IMR-90 (cell line): Measurements from ENCODE around the gene SERPINB10. TPM values are rescaled to one million over a fixed set of nuclear protein-coding genes. Genes with fewer than 3 reads are reported as not detected.

Experiments
- ATAC-seq: fragments of 200-7000 bp; cut with Tn5 transposase; 2 replicates; pipeline ENCODE4 v1.9.1; 2020; ENCODE audit warnings: low read depth, mild to moderate bottlenecking, moderate library complexity
- BruUV-seq: library from RNA; stranded (reverse); fragments of 400-500 nt; replicated peaks from 2 replicates; lab custom pipeline; 2021; lab: Mats Ljungman, UMichigan
- CTCF ChIA-PET: fragments of 300-600 bp; formaldehyde crosslinking; extraction: SDS; loops from one replicate; lab custom pipeline; 2021; ENCODE audit warnings: antibody characterized with exemption; lab: Yijun Ruan, JAX
- POLR2A ChIA-PET: fragments of 300-600 bp; sonication (Branson Sonifier 250); formaldehyde crosslinking; loops from one replicate; lab custom pipeline; 2022; ENCODE audit warnings: antibody characterized with exemption; ENCODE audit not compliant: unreplicated experiment; lab: Charles Lee
- DNase-seq: peaks from one replicate; pipeline ENCODE4 v3.0.0; 2013
- H2AFZ ChIP-seq: replicated peaks from 2 replicates; pipeline ENCODE3; 2013; ENCODE audit warnings: low read length, mild to moderate bottlenecking; ENCODE audit not compliant: poor library complexity
- H2AK5ac ChIP-seq: 2 replicates; pipeline ENCODE4 v1.6.1; 2013; ENCODE audit warnings: low read depth, low read length, inconsistent platforms
- H2AK9ac ChIP-seq: replicated peaks from 2 replicates; pipeline ENCODE3; 2013; ENCODE audit warnings: mild to moderate bottlenecking, low read depth, low read length, moderate library complexity; ENCODE audit not compliant: poor library complexity
- H2BK120ac ChIP-seq: 2 replicates; pipeline ENCODE4 v1.6.1; 2013; ENCODE audit warnings: low read depth, low read length, inconsistent platforms
- H2BK15ac ChIP-seq: 3 replicates; pipeline ENCODE4 v1.6.1; 2013; ENCODE audit warnings: low read depth, low read length, inconsistent platforms
- H2BK20ac ChIP-seq: 2 replicates; pipeline ENCODE4 v1.6.1; 2013; ENCODE audit warnings: low read depth, mild to moderate bottlenecking, inconsistent platforms, low read length, moderate library complexity
- H2BK5ac ChIP-seq: 2 replicates; pipeline ENCODE4 v1.6.1; 2013; ENCODE audit warnings: mild to moderate bottlenecking, low read depth, low read length, inconsistent platforms; ENCODE audit not compliant: poor library complexity, severe bottlenecking
- H3K14ac ChIP-seq: replicated peaks from 2 replicates; pipeline ENCODE4 v1.6.1; 2013; ENCODE audit warnings: low read depth, low read length, inconsistent platforms
- H3K18ac ChIP-seq: 2 replicates; pipeline ENCODE4 v1.6.1; 2013; ENCODE audit warnings: low read depth, low read length, control low read depth
- H3K23ac ChIP-seq: 2 replicates; pipeline ENCODE4 v1.6.1; 2013; ENCODE audit warnings: low read depth, low read length, inconsistent platforms
- H3K27ac ChIP-seq: 2 replicates; pipeline ENCODE4 v1.5.1; 2013; ENCODE audit warnings: mild to moderate bottlenecking, control low read depth, low read length; ENCODE audit not compliant: insufficient read depth
- H3K27me3 ChIP-seq: 2 replicates; pipeline ENCODE4 v1.6.1; 2013; ENCODE audit warnings: low read length; ENCODE audit not compliant: control insufficient read depth, insufficient read depth
- H3K36me3 ChIP-seq: 2 replicates; pipeline ENCODE4 v1.6.1; 2013; ENCODE audit warnings: low read length, mixed read lengths; ENCODE audit not compliant: control insufficient read depth, insufficient read depth
- H3K4ac ChIP-seq: 2 replicates; pipeline ENCODE4 v1.6.1; 2013; ENCODE audit warnings: low read depth, low read length, inconsistent platforms
- H3K4me1 ChIP-seq: 2 replicates; pipeline ENCODE4 v1.6.1; 2013; ENCODE audit warnings: low read length, mixed read lengths; ENCODE audit not compliant: control insufficient read depth, insufficient read depth
- H3K4me2 ChIP-seq: 2 replicates; pipeline ENCODE4 v1.6.1; 2013; ENCODE audit warnings: low read depth, mild to moderate bottlenecking, control low read depth, low read length, moderate library complexity
- H3K4me3 ChIP-seq: 2 replicates; pipeline ENCODE4 v1.5.1; 2013; ENCODE audit warnings: low read depth, mild to moderate bottlenecking, control low read depth, low read length, moderate library complexity; ENCODE audit not compliant: insufficient read depth
- H3K56ac ChIP-seq: 2 replicates; pipeline ENCODE4 v1.6.1; 2013; ENCODE audit warnings: low read length, inconsistent platforms; ENCODE audit not compliant: insufficient read depth; ENCODE audit errors: extremely low read depth
- H3K79me1 ChIP-seq, 2 experiments: 2 replicates each; pipeline ENCODE4 v1.6.1; 2013; ENCODE audit warnings: low read length in 2 of 2, inconsistent platforms in 1 of 2, low read depth in 1 of 2
- H3K9ac ChIP-seq: 2 replicates; pipeline ENCODE4 v1.6.1; 2013; ENCODE audit warnings: low read depth, low read length, control low read depth
- H3K9me1 ChIP-seq: 2 replicates; pipeline ENCODE4 v1.6.1; 2013; ENCODE audit warnings: low read length, inconsistent platforms; ENCODE audit not compliant: insufficient read depth
- H3K9me3 ChIP-seq: 2 replicates; pipeline ENCODE4 v1.6.1; 2013; ENCODE audit warnings: low read length; ENCODE audit not compliant: control insufficient read depth, insufficient read depth
- H4K20me1 ChIP-seq: 2 replicates; pipeline ENCODE4 v1.6.1; 2013; ENCODE audit warnings: low read length, inconsistent platforms; ENCODE audit not compliant: insufficient read depth
- H4K5ac ChIP-seq: 2 replicates; pipeline ENCODE4 v1.6.1; 2013; ENCODE audit warnings: mild to moderate bottlenecking, low read depth, low read length, control low read depth
- H4K8ac ChIP-seq, 2 experiments: 2 replicates each; pipeline ENCODE4 v1.6.1; 2013; ENCODE audit warnings: low read depth in 2 of 2, low read length in 2 of 2, control low read depth in 1 of 2, inconsistent platforms in 1 of 2
- H4K91ac ChIP-seq: 2 replicates; pipeline ENCODE4 v1.6.1; 2013; ENCODE audit warnings: low read depth, low read length, inconsistent platforms; ENCODE audit not compliant: insufficient read depth
- BHLHE40 ChIP-seq: fragments of 150-350 bp; IDR thresholded peaks from 2 replicates; pipeline ENCODE4 v1.6.1; 2016; ENCODE audit warnings: mild to moderate bottlenecking, low read depth, low read length
- CHD1 ChIP-seq: IDR thresholded peaks from 2 replicates; pipeline ENCODE4 v1.6.1; 2012; ENCODE audit warnings: low read depth, low read length, improper control_type of control experiment
- MAFK ChIP-seq: IDR thresholded peaks from 2 replicates; pipeline ENCODE4 v1.6.1; 2012; ENCODE audit warnings: low read depth, low read length, improper control_type of control experiment
- MXI1 ChIP-seq: IDR thresholded peaks from 2 replicates; pipeline ENCODE4 v1.6.1; 2012; ENCODE audit warnings: low read depth, mild to moderate bottlenecking, low read length, moderate library complexity, borderline replicate concordance
- RAD21 ChIP-seq: IDR thresholded peaks from 2 replicates; pipeline ENCODE4 v1.6.1; 2012; ENCODE audit warnings: low read length, improper control_type of control experiment
- RFX5 ChIP-seq: IDR thresholded peaks from 2 replicates; pipeline ENCODE4 v1.8.0; 2012; ENCODE audit warnings: low read depth, mild to moderate bottlenecking, low read length, moderate library complexity
- SMC3 ChIP-seq: fragments of 150-350 bp; IDR thresholded peaks from 2 replicates; pipeline ENCODE4 v1.6.1; 2016; ENCODE audit warnings: low read depth, mild to moderate bottlenecking, antibody characterized with exemption, low read length, moderate library complexity
- USF2 ChIP-seq: fragments of 150-350 bp; IDR thresholded peaks from 2 replicates; pipeline ENCODE4 v1.6.1; 2017; ENCODE audit warnings: mild to moderate bottlenecking, antibody characterized with exemption, low read length, low read depth
- WGBS, 2 experiments: methylation state at CpG; one replicate each; pipeline versions ENCODE4 v1.1.5 to v1.1.7; 2013; ENCODE audit warnings: missing lambda C conversion rate in 2 of 2; ENCODE audit not compliant: insufficient read length in 1 of 2; ENCODE audit errors: extremely low coverage in 2 of 2; 5-methylcytosine and 5-hydroxymethylcytosine counted together
- dilution Hi-C: fragments of 300-500 bp; cut with HindIII; formaldehyde crosslinking; loops from one replicate; pipeline ENCODE4 v1.14.3; 2018; ENCODE audit warnings: low sequenced_read_pairs; ENCODE audit not compliant: unreplicated experiment
- in situ Hi-C: fragments of 300-500 bp; cut with MboI; formaldehyde crosslinking; loops from 3 replicates; pipeline ENCODE4 v1.14.3; 2019; ENCODE audit warnings: low sequenced_read_pairs, inconsistent platforms, mixed read lengths
- intact Hi-C: fragments of 100-400 bp; cut with micrococcal nuclease; formaldehyde crosslinking; loops from 2 replicates; pipeline ENCODE4 v1.10.0; 2022
- polyA plus RNA-seq, 3 experiments: library from polyadenylated mRNA; depleted of rRNA; stranded (reverse); fragments of >200 nt; gene quantifications; 2 replicates each; pipeline ENCODE4 v1.2.3, GENCODE V29; 2012; ENCODE audit warnings: low replicate concordance in 1 of 3
- total RNA-seq: library from RNA; depleted of rRNA; stranded (reverse); fragments of >200 nt; gene quantifications from 2 replicates; pipeline ENCODE4 v1.2.3, GENCODE V29; 2012

Gene SERPINB10
- total and polyA plus RNA-seq, 2 of the 4 experiments (the other 2 are of a cell fraction), result not detected

GRCh38 chr18:63908858-63909257, 1.1 kb downstream of the SERPINB10 start:
- Histone ChIP-seq H3K4me3 (no peak overlapping the region), H2BK20ac (no peak overlapping the region), H2BK5ac (no peak overlapping the region), H3K27ac (no peak overlapping the region), H4K8ac (no peak overlapping the region), H2BK120ac (no peak overlapping the region), H3K79me1 (no peaks in the 10 kb centered on the region), H2AFZ (no peak overlapping the region), H2AK9ac (no peak overlapping the region), H3K23ac (no peak overlapping the region), H3K56ac (no peak overlapping the region), H3K9me1 (no peaks in the 10 kb centered on the region), H3K4me2 (no peak overlapping the region), H3K9me3 (no peaks in the 10 kb centered on the region), H3K9ac (no peak overlapping the region), H3K4me1 (no peaks in the 10 kb centered on the region), H4K91ac (no peak overlapping the region), H2BK15ac (no peak overlapping the region), H2AK5ac (no peak overlapping the region), H3K18ac (no peak overlapping the region), H3K27me3 (no peaks in the 10 kb centered on the region; the same call in 1 of the 2 replicates), H3K36me3 (no peaks in the 10 kb centered on the region), H4K20me1 (no peaks in the 10 kb centered on the region), H3K14ac (no peak overlapping the region), H4K5ac (no peak overlapping the region), H3K4ac (no peak overlapping the region)
- dilution Hi-C loops (no loop called here), in situ Hi-C loops (no loop called here), intact Hi-C loops (no loop called here)
- no CpG with 5 or more reads among the region's 1 CpG for WGBS, 2 experiments
- DNase-seq (no peak), ATAC-seq (no peak)
- TF ChIP-seq MXI1 (no peak), USF2 (no peak), RFX5 (no peak), BHLHE40 (no peak), RAD21 (no peak), CHD1 (no peak), SMC3 (no peak), MAFK (no peak)
- BruUV-seq, result no TSS peak
- ChIA-PET POLR2A (no interaction called here), CTCF (interaction anchor here (0.7 kb wide), 1 partner anchor 28 kb away, joined by 3 read pairs; no protein-coding TSS in a partner anchor)
